SK-N-DZ (cell line): Measurements from ENCODE around the gene FGGY.

Source experiments
- DNase-seq: peaks from one replicate; pipeline ENCODE4 v3.0.0-alpha.2; 2015; ENCODE audit warnings: low spot score

Gene FGGY

GRCh38 chr1:59314776-59315528 lies 18.1 kb downstream of the FGGY start:
- no peak for DNase-seq

GRCh38 chr1:59315529-59316463 lies 18.9 kb downstream of the FGGY start:
- no peak for DNase-seq

GRCh38 chr1:59316497-59317128 lies 19.7 kb downstream of the FGGY start:
- DNase-seq, result no peak

GRCh38 chr1:59317343-59317742 lies 20.4 kb downstream of the FGGY start:
- DNase-seq, result no peak

GRCh38 chr1:59317780-59318179 lies 20.9 kb downstream of the FGGY start:
- no peak for DNase-seq

GRCh38 chr1:59318271-59318860 lies 21.5 kb downstream of the FGGY start:
- DNase-seq, result no peak

- DNase-seq, result no peak
These were observed 25.5 kb downstream of the FGGY start for GRCh38 chr1:59322394-59322793.

GRCh38 chr1:59322814-59323213 lies 25.9 kb downstream of the FGGY start:
- DNase-seq, result no peak

GRCh38 chr1:59323879-59324278 lies 27.0 kb downstream of the FGGY start:
- DNase-seq, result no peak

- no peak for DNase-seq
These were observed 31.5 kb downstream of the FGGY start for GRCh38 chr1:59328353-59328752.

GRCh38 chr1:59329412-59330053 lies 32.6 kb downstream of the FGGY start:
- DNase-seq, result no peak

- DNase-seq, result no peak
These were observed 35.1 kb downstream of the FGGY start for GRCh38 chr1:59331686-59332620.

GRCh38 chr1:59332983-59333382 lies 36.1 kb downstream of the FGGY start:
- no peak for DNase-seq

GRCh38 chr1:59333626-59334277 lies 36.9 kb downstream of the FGGY start:
- no peak for DNase-seq

GRCh38 chr1:59340411-59341307 lies 43.8 kb downstream of the FGGY start:
- DNase-seq, result no peak

- no peak for DNase-seq
These were observed 46.1 kb downstream of the FGGY start for GRCh38 chr1:59342801-59343575.

- no peak for DNase-seq
These were observed 46.6 kb downstream of the FGGY start for GRCh38 chr1:59343576-59343840.

- DNase-seq, result no peak
These were observed 48.3 kb downstream of the FGGY start for GRCh38 chr1:59345221-59345620.
